Keratinocyte (primary cell): ENCODE data around the gene UCP2. TPM values are rescaled to one million over a fixed set of nuclear protein-coding genes. Genes with fewer than 3 reads are reported as not detected.

Experiments
- DNase-seq: peaks from one replicate; pipeline ENCODE4 v3.0.0-alpha.2; 2011; ENCODE audit warnings: low read depth, missing footprints, low spot score
- FAIRE-seq: peaks from 2 replicates; lab custom pipeline; 2011; peaks lifted over from hg19 to GRCh38; lab: Jason Lieb, UNC
- H2AFZ ChIP-seq: 2 replicates; pipeline ENCODE4 v1.6.0; 2012; ENCODE audit warnings: low read length, control low read depth, inconsistent platforms; ENCODE audit not compliant: control insufficient read depth
- H3K27ac ChIP-seq: 2 replicates; pipeline ENCODE4 v1.5.1; 2011; ENCODE audit warnings: low read length; ENCODE audit not compliant: control insufficient read depth, insufficient read depth
- H3K27me3 ChIP-seq: 3 replicates; pipeline ENCODE4 v1.6.0; 2011; ENCODE audit warnings: low read length; ENCODE audit not compliant: control insufficient read depth, insufficient read depth; ENCODE audit errors: extremely low read depth
- H3K36me3 ChIP-seq, 2 experiments: 2 replicates in 1 of 2; 3 replicates in 1 of 2; pipeline ENCODE4 v1.5.1; 2011; ENCODE audit warnings: low read length in 2 of 2, mild to moderate bottlenecking in 1 of 2; ENCODE audit not compliant: control insufficient read depth in 2 of 2, insufficient read depth in 2 of 2; ENCODE audit errors: extremely low read depth in 1 of 2
- H3K4me1 ChIP-seq: 3 replicates; pipeline ENCODE4 v1.5.1; 2011; ENCODE audit warnings: low read length; ENCODE audit not compliant: control insufficient read depth, insufficient read depth; ENCODE audit errors: extremely low read depth
- H3K4me2 ChIP-seq: 3 replicates; pipeline ENCODE4 v1.6.0; 2011; ENCODE audit warnings: low read depth, low read length; ENCODE audit not compliant: control insufficient read depth, insufficient read depth; ENCODE audit errors: extremely low read depth
- H3K4me3 ChIP-seq, 3 experiments: fragments of 200-600 bp in 1 of 3; sonication (generic) in 1 of 3; 2 replicates in 2 of 3; 3 replicates in 1 of 3; pipeline ENCODE4 v1.5.1; 2011 to 2016; ENCODE audit warnings: low read length in 3 of 3, mild to moderate bottlenecking in 3 of 3, control low read depth in 2 of 3, inconsistent platforms in 1 of 3, low read depth in 1 of 3, mixed read lengths in 1 of 3, mixed run types in 1 of 3, moderate library complexity in 1 of 3; ENCODE audit not compliant: control insufficient read depth in 2 of 3, insufficient read depth in 2 of 3; ENCODE audit errors: extremely low read depth in 1 of 3
- H3K79me2 ChIP-seq: 2 replicates; pipeline ENCODE4 v1.6.0; 2012; ENCODE audit warnings: low read length; ENCODE audit not compliant: control insufficient read depth, insufficient read depth
- H3K9ac ChIP-seq: 3 replicates; pipeline ENCODE4 v1.6.0; 2011; ENCODE audit warnings: low read length; ENCODE audit not compliant: control insufficient read depth, insufficient read depth; ENCODE audit errors: extremely low read depth
- H3K9me1 ChIP-seq: 3 replicates; pipeline ENCODE4 v1.6.0; 2011; ENCODE audit warnings: low read length; ENCODE audit not compliant: control insufficient read depth, insufficient read depth; ENCODE audit errors: extremely low read depth
- H3K9me3 ChIP-seq: 2 replicates; pipeline ENCODE4 v1.5.1; 2012; ENCODE audit warnings: low read depth, low read length; ENCODE audit not compliant: control insufficient read depth
- H4K20me1 ChIP-seq: 3 replicates; pipeline ENCODE4 v1.6.0; 2011; ENCODE audit warnings: low read length; ENCODE audit not compliant: control insufficient read depth, insufficient read depth; ENCODE audit errors: extremely low read depth
- CTCF ChIP-seq, 3 experiments: IDR thresholded peaks in 1 of 3; conservative IDR thresholded peaks in 1 of 3; optimal IDR thresholded peaks in 1 of 3; 2 replicates in 2 of 3; 3 replicates in 1 of 3; pipeline versions ENCODE3 to v1.5.1; 2011; ENCODE audit warnings: low read length in 3 of 3, mild to moderate bottlenecking in 3 of 3, moderate library complexity in 2 of 3, control low read depth in 1 of 3, inconsistent platforms in 1 of 3; ENCODE audit not compliant: insufficient read depth in 2 of 3; ENCODE audit errors: extremely low read depth in 1 of 3
- EZH2 ChIP-seq: IDR thresholded peaks from one replicate; pipeline ENCODE4 v1.6.1; 2012; ENCODE audit warnings: inconsistent platforms, mild to moderate bottlenecking, low read length, moderate library complexity
- dilution Hi-C: fragments of 300-500 bp; cut with MboI; formaldehyde crosslinking; loops from one replicate; pipeline ENCODE4 v1.7.0; 2020; ENCODE audit warnings: low sequenced_read_pairs; ENCODE audit not compliant: extremely low pct_ligation_motif_present
- polyA plus RNA-seq, 5 experiments: library from polyadenylated mRNA; depleted of rRNA in 3 of 5; stranded (reverse) in 3 of 5; stranded (forward) in 1 of 5; unstranded in 1 of 5; fragments of >200 nt; gene quantifications; 1 replicate in 1 of 5; 2 replicates in 3 of 5; 3 replicates in 1 of 5; pipeline versions ENCODE4 v1.2.1 to v1.2.3, GENCODE V29; 2011 to 2012; ENCODE audit warnings: missing spikeins in 2 of 5, low read depth in 1 of 5, low replicate concordance in 1 of 5

Gene UCP2
- polyA plus RNA-seq, 1 donor (not counting 4 experiments of a cell fraction or from before 2014, with no cell fraction given) = 1.1 TPM

- Histone ChIP-seq H3K9me3 (no peaks in the 10 kb centered on the region), H3K27ac (no peak overlapping the region), H3K79me2 (no peaks in the 10 kb centered on the region), H3K4me1 (no peaks in the 10 kb centered on the region), H3K4me3 (no peak overlapping the region), H4K20me1 (no peaks in the 10 kb centered on the region), H2AFZ (no peak overlapping the region), H3K36me3 (no peaks in the 10 kb centered on the region), H3K9me1 (no peaks in the 10 kb centered on the region), H3K9ac (no peak overlapping the region), H3K4me2 (no peak overlapping the region), H3K27me3 (peaks cover 3% of the 10 kb centered on the region)
- TF ChIP-seq EZH2 = no peak
- TF ChIP-seq CTCF (optimal IDR thresholded peaks at IDR 0.05 in 1 of 3, IDR thresholded peaks at IDR 0.05 in 1 of 3, conservative IDR thresholded peaks at IDR 0.05 in 1 of 3; ENCODE audit: extremely low read depth in 1 of 3, insufficient read depth in 2 of 3, low read length in 3 of 3) = no peak
- no peak for FAIRE-seq
- dilution Hi-C loops = no loop called here
- no peak for DNase-seq
These were observed 20.4 kb downstream of the UCP2 start for GRCh38 chr11:73962101-73962705.

GRCh38 chr11:73961321-73961720 is 21.3 kb downstream of the UCP2 start:
- Histone ChIP-seq H3K79me2 (no peaks in the 10 kb centered on the region), H3K9ac (no peak overlapping the region), H3K4me3 (no peak overlapping the region), H3K27ac (no peak overlapping the region), H2AFZ (no peak overlapping the region), H3K9me1 (no peaks in the 10 kb centered on the region), H3K4me1 (no peaks in the 10 kb centered on the region), H3K27me3 (peaks cover 9% of the 10 kb centered on the region), H3K4me2 (no peak overlapping the region), H3K9me3 (no peaks in the 10 kb centered on the region), H3K36me3 (no peaks in the 10 kb centered on the region), H4K20me1 (no peaks in the 10 kb centered on the region)
- FAIRE-seq (no peak), DNase-seq (no peak)
- TF ChIP-seq EZH2 (no peak), CTCF (optimal IDR thresholded peaks at IDR 0.05 in 1 of 3, IDR thresholded peaks at IDR 0.05 in 1 of 3, conservative IDR thresholded peaks at IDR 0.05 in 1 of 3; ENCODE audit: extremely low read depth in 1 of 3, insufficient read depth in 2 of 3, low read length in 3 of 3) (no peak)
- dilution Hi-C loops = no loop called here
